Testis (tissue), 3 donors: ENCODE measurements around the gene WDR86. TPM values are rescaled to one million over a fixed set of nuclear protein-coding genes. Genes with fewer than 3 reads are reported as not detected.

ENCODE experiments used
- DNase-seq: peaks from one replicate; pipeline ENCODE4 v3.0.0-alpha.2; 2019
- H3K27ac ChIP-seq, 2 donors: fragments of 200-600 bp; sonication (generic); one replicate each; pipeline ENCODE4 v1.5.1; 2019
- H3K27me3 ChIP-seq: fragments of 200-600 bp; sonication (generic); one replicate; pipeline ENCODE4 v1.5.1; 2019
- H3K36me3 ChIP-seq: fragments of 200-600 bp; sonication (generic); one replicate; pipeline ENCODE4 v1.5.1; 2017; ENCODE audit warnings: low read depth; ENCODE audit errors: missing control alignments
- H3K4me1 ChIP-seq: fragments of 200-600 bp; sonication (generic); one replicate; pipeline ENCODE4 v1.5.1; 2019
- H3K4me3 ChIP-seq, 2 donors: fragments of 200-600 bp; sonication (generic); one replicate each; pipeline ENCODE4 v1.5.1; 2017 to 2019
- H3K9me3 ChIP-seq: fragments of 200-600 bp; sonication (generic); one replicate; pipeline ENCODE4 v1.5.1; 2017
- CTCF ChIP-seq, 3 experiments: fragments of 450-650 bp in 2 of 3; fragments of 200-600 bp in 1 of 3; sonication (generic) in 1 of 3; IDR thresholded peaks; one replicate each; pipeline ENCODE4 v1.5.1; 2016 to 2019; ENCODE audit warnings: antibody characterized with exemption in 3 of 3, mild to moderate bottlenecking in 2 of 3, moderate library complexity in 1 of 3
- POLR2A ChIP-seq: fragments of 450-650 bp; IDR thresholded peaks from one replicate; pipeline ENCODE4 v1.6.1; 2017; ENCODE audit warnings: antibody characterized with exemption, mild to moderate bottlenecking, moderate library complexity
- WGBS, 2 donors: methylation state at CpG; one replicate each; pipeline ENCODE4 v1.1.5; 2018; 5-methylcytosine and 5-hydroxymethylcytosine counted together
- intact Hi-C: fragments of 100-400 bp; cut with DNase I; formaldehyde crosslinking; loops from one replicate; pipeline ENCODE4 v1.15.1; 2023; ENCODE audit warnings: low total_unique reads
- polyA plus RNA-seq: library from polyadenylated mRNA; stranded (reverse); fragments of 350-450 nt; fragmentation: Illumina TruSeq; extraction: RNeasy Lipid Tissue Mini Kit (QIAGEN cat#74804); gene quantifications from one replicate; pipeline ENCODE4 v1.2.3, GENCODE V29; 2014; ENCODE audit warnings: low read depth, low replicate concordance; ENCODE audit not compliant: insufficient read depth
- total RNA-seq, 2 donors: library from RNA; depleted of rRNA; stranded (reverse); fragments of >200 nt; gene quantifications; one replicate each; pipeline ENCODE4 v1.2.3, GENCODE V29; 2016

Gene WDR86
- total and polyA plus RNA-seq, 3 donors from 2014 or later, result 2.8 to 20.3 (median 9.6) TPM

GRCh38 chr7:151402029-151402835 is 7.6 kb downstream of the WDR86 start:
- intact Hi-C loops, result no loop called here
- no peak overlapping the region for H3K4me3 ChIP-seq
- 92 to 94% methylated on average over 15 to 16 of the region's 16 CpGs for WGBS, 2 donors
- DNase-seq, result no peak
- H3K36me3 ChIP-seq, result no peaks in the 10 kb centered on the region
- peaks cover 10% of the 10 kb centered on the region for H3K4me1 ChIP-seq
- TF ChIP-seq POLR2A, result no peak
- TF ChIP-seq CTCF (IDR thresholded peaks at IDR 0.05), result no peak
- H3K27ac ChIP-seq, result no peak overlapping the region
- H3K9me3 ChIP-seq, result no peaks in the 10 kb centered on the region
- no peaks in the 10 kb centered on the region for H3K27me3 ChIP-seq

- H3K36me3 ChIP-seq, result no peaks in the 10 kb centered on the region
- H3K4me1 ChIP-seq, result peaks cover 10% of the 10 kb centered on the region
- H3K27me3 ChIP-seq, result no peaks in the 10 kb centered on the region
- intact Hi-C loops, result no loop called here
- 83 to 87% methylated on average over 14 of the region's 14 CpGs for WGBS, 2 donors
- H3K4me3 ChIP-seq, result no peak overlapping the region
- H3K9me3 ChIP-seq, result no peaks in the 10 kb centered on the region
- no peak for DNase-seq
- TF ChIP-seq CTCF (IDR thresholded peaks at IDR 0.05), result no peak
- no peak for TF ChIP-seq POLR2A
- H3K27ac ChIP-seq, result no peak overlapping the region
Observed at GRCh38 chr7:151400626-151401315, 9.1 kb downstream of the WDR86 start.

- intact Hi-C loops, result no loop called here
- no peak for DNase-seq
- Histone ChIP-seq H3K27ac (no peak overlapping the region), H3K9me3 (no peaks in the 10 kb centered on the region), H3K4me1 (peaks cover 8% of the 10 kb centered on the region), H3K4me3 (no peak overlapping the region), H3K36me3 (no peaks in the 10 kb centered on the region), H3K27me3 (no peaks in the 10 kb centered on the region)
- TF ChIP-seq POLR2A, result no peak
- TF ChIP-seq CTCF (IDR thresholded peaks at IDR 0.05), result no peak
- 92% methylated on average over 13 to 14 of the region's 14 CpGs for WGBS, 2 donors
Observed at GRCh38 chr7:151399906-151400305, 9.9 kb downstream of the WDR86 start.

GRCh38 chr7:151399305-151399601 is 10.6 kb downstream of the WDR86 start:
- Histone ChIP-seq H3K4me1 (peaks cover 2% of the 10 kb centered on the region), H3K9me3 (no peaks in the 10 kb centered on the region), H3K27me3 (no peaks in the 10 kb centered on the region), H3K36me3 (no peaks in the 10 kb centered on the region), H3K27ac (no peak overlapping the region), H3K4me3 (no peak overlapping the region)
- DNase-seq, result no peak
- TF ChIP-seq CTCF (IDR thresholded peaks at IDR 0.05) (no peak), POLR2A (no peak)
- intact Hi-C loops, result no loop called here
- WGBS, 2 donors, result 92 to 94% methylated on average over 4 to 7 of the region's 7 CpGs
